HT1080 (cell line): ENCODE data around the gene CHAT. TPM values are rescaled to one million over a fixed set of nuclear protein-coding genes. Genes with fewer than 3 reads are reported as not detected.

Experiments
- total RNA-seq: library from RNA; depleted of rRNA; stranded (reverse); fragments of >200 nt; shearing (Covaris generic); gene quantifications from 2 replicates; pipeline ENCODE4 v1.2.3, GENCODE V29; 2014; rRNA removed

Gene CHAT
- total RNA-seq, 1 experiment from 2014 or later = not detected

Other genes with a start within 250 kb of the CHAT start
- gene DRGX, start 217.9 kb upstream of the CHAT start, total RNA-seq = not detected in 2 replicates
- 9.3 and 10.4 TPM in 2 replicates for gene ERCC6, start 74.9 kb upstream of the CHAT start, total RNA-seq
- gene SLC18A3, start 3.7 kb upstream of the CHAT start, total RNA-seq = not detected in 2 replicates
- not detected in 2 replicates for gene C10orf53, start 65.6 kb downstream of the CHAT start, total RNA-seq
- 9.5 and 10.7 TPM in 2 replicates for gene OGDHL, start 148.3 kb downstream of the CHAT start, total RNA-seq